Kidney (tissue), 14 donors: ENCODE measurements around the gene ZNF69. TPM values are rescaled to one million over a fixed set of nuclear protein-coding genes. Genes with fewer than 3 reads are reported as not detected.
A peak's percentile ranks its signal among the peaks of the same experiment; 100 is the strongest.
"Not testable (repeated sequence)": the region's sequence is repeated elsewhere in the genome, so short reads cannot be mapped to it uniquely, and the experiment has no call there.

Experiments used
- DNase-seq, 5 donors: peaks; one replicate each; pipeline ENCODE4 v3.0.0-alpha.2; 2013 to 2020
- FAIRE-seq: peaks from 2 replicates; lab custom pipeline; 2012; peaks lifted over from hg19 to GRCh38; lab: Jason Lieb, UNC
- H3K27ac ChIP-seq, 2 donors: one replicate each; pipeline ENCODE4 v1.7.0; 2013; ENCODE audit warnings: low read depth in 2 of 2, low read length in 2 of 2, inconsistent platforms in 1 of 2
- H3K27me3 ChIP-seq: one replicate; pipeline ENCODE4 v1.7.1; 2013; ENCODE audit warnings: low read length, inconsistent platforms; ENCODE audit not compliant: control insufficient read depth, insufficient read depth
- H3K36me3 ChIP-seq, 3 donors: one replicate each; pipeline versions ENCODE4 v1.7.0 to v1.7.1; 2013; ENCODE audit warnings: low read length in 3 of 3, control low read depth in 1 of 3, inconsistent platforms in 1 of 3; ENCODE audit not compliant: insufficient read depth in 3 of 3, control insufficient read depth in 2 of 3
- H3K4me1 ChIP-seq, 3 donors: one replicate each; pipeline versions ENCODE4 v1.7.0 to v1.7.1; 2013; ENCODE audit warnings: low read length in 3 of 3, inconsistent platforms in 1 of 3, low read depth in 1 of 3; ENCODE audit not compliant: control insufficient read depth in 2 of 3, insufficient read depth in 2 of 3
- H3K4me3 ChIP-seq, 3 donors: one replicate each; pipeline versions ENCODE4 v1.7.0 to v1.8.1; 2013; ENCODE audit warnings: low read length in 3 of 3, control low read depth in 1 of 3, inconsistent platforms in 1 of 3
- H3K9ac ChIP-seq, 3 donors: one replicate each; pipeline versions ENCODE4 v1.7.0 to v1.7.1; 2013; ENCODE audit warnings: low read length in 3 of 3, control low read depth in 1 of 3, inconsistent platforms in 1 of 3
- H3K9me3 ChIP-seq, 3 donors: one replicate each; pipeline versions ENCODE4 v1.7.0 to v1.7.1; 2013; ENCODE audit warnings: low read length in 3 of 3, control low read depth in 1 of 3, inconsistent platforms in 1 of 3; ENCODE audit not compliant: control insufficient read depth in 2 of 3, insufficient read depth in 1 of 3
- CTCF ChIP-seq: IDR thresholded peaks from 3 replicates; pipeline ENCODE4 v1.5.1; 2012; ENCODE audit warnings: mild to moderate bottlenecking, moderate library complexity, borderline replicate concordance; ENCODE audit not compliant: insufficient read depth; ENCODE audit errors: extremely low read depth
- intact Hi-C: fragments of 100-400 bp; cut with DNase I; formaldehyde crosslinking; loops from one replicate; pipeline ENCODE4 v1.11.1; 2022
- polyA plus RNA-seq: library from polyadenylated mRNA; stranded (reverse); fragments of 350-450 nt; fragmentation: Illumina TruSeq; extraction: RNeasy Lipid Tissue Mini Kit (QIAGEN cat#74804); gene quantifications from one replicate; pipeline ENCODE4 v1.2.3, GENCODE V29; 2014; ENCODE audit warnings: low read depth, low replicate concordance; ENCODE audit not compliant: insufficient read depth
- total RNA-seq: library from RNA; stranded (reverse); fragmentation: NEBNext Ultra II Directional; extraction: Animal tissue kit (Norgen Biotek cat#: 25700); gene quantifications from one replicate; pipeline ENCODE4 v1.2.1, GENCODE V29; 2021
- donor health status: control.
- donor health status: control.
- donor health status: control.
- donor health status: control.
- donor health status: control.
- donor health status: DM: yes; HTN: yes; CAD: no.
- donor health status: Normal renal cell carcinoma (clear cell type).

Gene ZNF69
- total and polyA plus RNA-seq, 2 donors from 2014 or later, result 7.8 to 16.4 TPM

GRCh38 chr19:11868188-11868587 is 19.4 kb upstream of the ZNF69 start:
- intact Hi-C loops, result no loop called here
- FAIRE-seq (no peak), DNase-seq (no peak)
- no peak overlapping the region for H3K4me3 ChIP-seq
- H3K27ac ChIP-seq, result no peak overlapping the region
- no peaks in the 10 kb centered on the region for H3K4me1 ChIP-seq
- TF ChIP-seq CTCF, result no peak
- H3K9me3 ChIP-seq, result peaks cover 22 to 36% (median 29%) of the 10 kb centered on the region in 3 donors
- H3K36me3 ChIP-seq, result peaks cover 18 to 27% (median 18%) of the 10 kb centered on the region in 3 donors
- H3K9ac ChIP-seq, result no peak overlapping the region
- no peaks in the 10 kb centered on the region for H3K27me3 ChIP-seq

- intact Hi-C loops, result no loop called here
- peaks cover 19 to 25% (median 20%) of the 10 kb centered on the region in 3 donors for H3K9me3 ChIP-seq
- no peak overlapping the region for H3K4me3 ChIP-seq
- no peak for TF ChIP-seq CTCF
- FAIRE-seq, result no peak
- no peaks in the 10 kb centered on the region for H3K27me3 ChIP-seq
- H3K9ac ChIP-seq, result no peak overlapping the region
- no peak overlapping the region for H3K27ac ChIP-seq
- H3K36me3 ChIP-seq, result peaks cover 10 to 14% (median 13%) of the 10 kb centered on the region in 3 donors
- no peak for DNase-seq
- no peaks in the 10 kb centered on the region for H3K4me1 ChIP-seq
Observed at GRCh38 chr19:11872624-11873023, 15.0 kb upstream of the ZNF69 start.

GRCh38 chr19:11873762-11874161 is 13.8 kb upstream of the ZNF69 start:
- peaks cover 9 to 14% (median 10%) of the 10 kb centered on the region in 3 donors for H3K9me3 ChIP-seq
- DNase-seq, result no peak
- H3K27me3 ChIP-seq, result no peaks in the 10 kb centered on the region
- H3K4me3 ChIP-seq, result no peak overlapping the region
- no peak overlapping the region for H3K27ac ChIP-seq
- H3K36me3 ChIP-seq, result peaks cover 1 to 4% (median 2%) of the 10 kb centered on the region in 3 donors
- no peak overlapping the region for H3K9ac ChIP-seq
- FAIRE-seq, result no peak
- intact Hi-C loops, result no loop called here
- TF ChIP-seq CTCF, result no peak
- H3K4me1 ChIP-seq, result no peaks in the 10 kb centered on the region

GRCh38 chr19:11879687-11880266 is 7.8 kb upstream of the ZNF69 start:
- H3K4me1 ChIP-seq, intact Hi-C loops, H3K9ac ChIP-seq, H3K36me3 ChIP-seq, FAIRE-seq, H3K4me3 ChIP-seq, H3K9me3 ChIP-seq, H3K27me3 ChIP-seq, H3K27ac ChIP-seq: not testable (repeated sequence)
- DNase-seq, result peak in 1 of 5 donors; percentile 6
- peak; percentile 13 for TF ChIP-seq CTCF
